CD4-positive, alpha-beta T cell treated with Interleukin-15 for 4 hours (primary cell): ENCODE results near the gene GAK.

Experiments
- DNase-seq: peaks from one replicate; pipeline ENCODE4 v3.0.0-alpha.2; 2020; ENCODE audit warnings: low spot score

The GAK gene

GRCh38 chr4:964346-965025 lies 32.4 kb upstream of the GAK start:
- no peak for DNase-seq

- no peak for DNase-seq
These were observed 31.4 kb upstream of the GAK start for GRCh38 chr4:963276-964225.

DNA sequence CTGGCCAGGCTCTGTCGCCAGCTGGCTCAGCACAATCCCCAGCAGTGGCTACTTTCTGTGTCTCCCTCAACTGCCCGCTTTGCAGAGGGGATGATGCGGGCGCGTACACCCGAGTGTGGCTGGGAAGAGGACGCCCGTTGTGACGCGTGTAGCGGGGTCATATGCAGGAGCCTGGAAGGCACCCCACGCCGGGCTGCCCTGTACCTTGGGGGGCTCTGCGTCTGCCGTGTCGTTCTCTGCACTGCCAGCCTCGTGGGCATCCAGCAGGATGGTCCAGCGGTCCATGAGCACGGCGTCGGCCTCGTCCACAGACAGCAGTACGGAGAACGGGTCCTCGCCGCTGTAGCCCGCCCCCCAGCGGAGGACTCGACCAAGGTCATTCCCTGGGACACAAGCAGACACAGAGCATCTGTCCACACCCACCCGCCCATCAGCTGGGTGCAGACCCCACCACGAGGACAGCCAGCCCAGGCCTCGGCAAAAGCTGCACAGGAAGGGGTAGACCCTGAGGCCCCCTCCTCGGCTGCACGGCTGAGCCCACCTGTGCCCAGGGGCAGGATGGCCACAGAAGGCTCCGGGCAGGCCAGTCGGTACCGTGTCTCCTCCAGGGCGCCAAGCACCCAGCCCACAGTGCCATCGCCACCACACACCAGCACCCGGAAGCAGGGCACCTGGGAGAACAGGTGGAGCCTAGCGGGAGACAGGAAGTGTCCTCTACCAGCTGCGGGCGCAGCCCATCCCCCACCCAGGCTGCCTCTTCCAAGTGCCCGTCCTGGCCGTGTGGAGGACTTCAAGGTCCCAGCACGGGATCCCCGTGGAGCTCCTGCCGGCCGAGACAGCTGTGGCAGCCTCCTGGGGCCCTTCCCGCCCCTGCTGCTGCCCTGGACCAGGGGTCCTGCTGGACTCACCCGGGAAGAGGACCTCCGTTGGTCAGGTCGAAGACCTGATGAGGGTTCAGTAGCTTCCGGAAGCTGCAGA lies 30.4 kb upstream of the GAK start:
- no peak for DNase-seq

- DNase-seq, result no peak
These were observed 29.5 kb upstream of the GAK start for GRCh38 chr4:961351-962230.

GRCh38 chr4:960636-961350 lies 28.7 kb upstream of the GAK start:
- DNase-seq, result no peak

DNA sequence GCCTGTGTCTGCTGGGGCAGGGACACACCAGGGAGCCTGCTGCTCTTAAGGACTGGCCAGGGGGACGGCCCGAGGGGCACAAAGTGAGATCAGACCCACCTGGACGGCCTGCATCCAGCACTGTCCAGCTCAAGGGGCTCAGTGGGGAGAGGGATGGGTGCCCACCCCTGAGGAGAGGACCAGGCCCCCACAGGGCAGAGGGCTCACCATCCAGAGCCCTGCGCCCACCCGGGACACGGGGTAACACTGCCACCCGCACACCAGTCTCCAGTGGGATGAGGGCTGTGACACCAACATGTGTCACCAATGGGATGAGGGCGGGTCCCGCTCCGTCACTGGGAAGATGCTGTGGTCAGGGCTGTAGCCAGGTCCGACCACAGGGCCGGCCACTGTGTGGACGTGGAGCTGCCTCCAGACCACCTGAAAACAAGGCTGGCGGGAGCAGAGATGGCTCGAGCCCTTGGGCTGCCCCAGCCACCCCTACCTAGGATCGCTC lies 28.1 kb upstream of the GAK start:
- DNase-seq, result no peak

DNA sequence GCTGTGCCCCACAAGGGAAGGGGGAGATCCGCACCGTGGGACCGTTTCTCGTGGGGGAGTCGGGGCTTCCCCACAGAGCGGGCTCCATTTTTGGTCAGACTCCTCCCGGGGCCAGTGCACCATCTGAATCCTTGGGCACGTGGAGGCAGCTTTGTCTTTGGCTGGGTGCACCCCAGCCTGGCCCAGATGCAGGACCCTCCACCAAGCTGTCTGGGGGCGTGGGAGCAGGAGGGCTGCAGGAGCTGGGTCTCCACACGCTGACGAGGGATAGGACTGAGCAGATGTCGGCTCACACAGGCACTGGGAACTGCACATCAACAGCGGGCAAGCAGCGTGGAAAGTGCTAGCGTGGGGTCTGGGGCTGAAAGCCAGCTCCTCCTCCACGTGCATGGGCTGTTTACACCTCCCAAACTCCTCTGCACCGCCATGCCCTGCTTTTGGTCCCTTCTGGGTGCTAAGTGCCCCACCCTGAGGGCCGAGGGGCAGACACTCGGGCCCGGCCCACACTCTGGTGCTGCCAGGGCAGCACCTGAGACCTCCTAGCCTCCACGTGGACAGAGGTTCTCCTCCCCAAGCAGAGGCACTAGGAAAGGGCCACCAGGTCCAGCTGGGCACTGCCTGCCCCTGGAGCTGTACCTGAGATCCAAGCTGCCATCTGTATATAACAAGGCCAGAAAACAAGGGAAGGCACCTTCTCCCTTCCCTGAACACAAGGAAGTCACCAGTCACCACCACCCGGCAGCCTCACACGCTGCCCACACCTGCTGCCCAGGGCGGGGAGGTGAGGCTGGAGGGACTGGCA lies 27.4 kb upstream of the GAK start:
- DNase-seq, result no peak

DNA sequence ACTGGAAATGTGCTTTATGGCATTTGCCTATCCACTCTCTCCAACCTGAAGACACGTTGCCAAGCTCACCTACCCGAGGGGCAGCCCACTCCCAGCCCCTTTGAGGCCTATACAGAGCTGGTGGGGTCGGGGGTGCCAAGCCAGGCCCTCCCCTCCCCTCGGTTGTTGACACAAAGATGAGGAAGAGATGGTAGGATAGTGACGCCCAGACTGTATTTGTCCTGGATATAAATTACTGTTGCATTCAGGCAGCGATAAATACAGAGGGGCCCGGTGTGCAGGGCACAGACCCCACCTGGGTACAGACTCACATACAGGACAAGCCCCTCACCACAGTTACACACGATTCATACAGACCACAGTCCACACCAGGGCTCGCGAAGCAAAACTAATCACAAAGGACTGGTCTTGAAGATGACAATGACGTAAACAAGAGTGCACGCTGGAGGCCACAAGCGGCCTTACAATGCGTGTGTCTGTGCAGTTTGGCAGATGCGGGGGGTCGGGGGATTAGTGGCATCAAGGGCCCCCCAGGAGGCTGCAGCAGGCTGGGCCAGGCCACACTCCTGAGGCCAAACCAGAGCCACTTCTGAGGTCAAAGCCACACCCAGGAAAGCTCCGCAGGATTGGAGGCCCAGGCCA lies 26.7 kb upstream of the GAK start:
- no peak for DNase-seq

DNA sequence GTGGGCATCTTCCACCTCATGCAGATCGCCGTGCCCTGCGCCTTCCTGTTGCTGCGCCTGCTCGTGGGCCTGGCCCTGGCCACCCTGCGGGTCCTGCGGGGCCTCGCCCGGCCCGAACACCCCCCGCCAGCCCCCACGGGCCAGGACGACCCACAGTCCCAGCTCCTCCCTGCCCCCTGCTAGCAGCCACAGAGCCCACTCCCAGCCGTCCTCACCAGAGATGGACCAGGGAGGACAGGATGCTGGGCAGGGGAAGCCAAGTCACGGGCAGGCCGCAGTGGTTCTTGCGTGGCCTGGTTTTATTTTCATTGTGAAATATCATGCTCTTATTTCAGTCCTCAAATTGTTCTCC lies 26.2 kb upstream of the GAK start:
- no peak for DNase-seq

DNA sequence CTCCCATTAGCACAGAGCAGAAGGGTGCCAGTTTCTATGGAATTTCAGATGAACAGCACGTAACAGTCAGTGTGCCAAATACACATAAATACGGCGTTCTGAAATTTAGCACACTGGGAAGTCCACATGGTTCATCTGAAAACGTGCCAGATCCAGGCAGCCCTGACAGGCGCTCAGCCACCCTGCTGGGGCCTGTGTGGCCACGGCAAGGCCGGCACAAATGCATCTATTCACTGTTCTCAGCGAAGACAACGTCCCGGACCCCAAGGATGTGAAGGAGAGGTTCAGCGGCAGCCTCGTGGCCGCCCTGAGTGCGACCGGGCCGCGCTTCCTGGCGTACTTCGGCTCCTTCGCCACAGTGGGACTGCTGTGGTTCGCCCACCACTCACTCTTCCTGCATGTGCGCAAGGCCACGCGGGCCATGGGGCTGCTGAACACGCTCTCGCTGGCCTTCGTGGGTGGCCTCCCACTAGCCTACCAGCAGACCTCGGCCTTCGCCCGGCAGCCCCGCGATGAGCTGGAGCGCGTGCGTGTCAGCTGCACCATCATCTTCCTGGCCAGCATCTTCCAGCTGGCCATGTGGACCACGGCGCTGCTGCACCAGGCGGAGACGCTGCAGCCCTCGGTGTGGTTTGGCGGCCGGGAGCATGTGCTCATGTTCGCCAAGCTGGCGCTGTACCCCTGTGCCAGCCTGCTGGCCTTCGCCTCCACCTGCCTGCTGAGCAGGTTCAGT lies 25.6 kb upstream of the GAK start:
- DNase-seq, result no peak

GRCh38 chr4:957231-957580 lies 25.1 kb upstream of the GAK start:
- no peak for DNase-seq

DNA sequence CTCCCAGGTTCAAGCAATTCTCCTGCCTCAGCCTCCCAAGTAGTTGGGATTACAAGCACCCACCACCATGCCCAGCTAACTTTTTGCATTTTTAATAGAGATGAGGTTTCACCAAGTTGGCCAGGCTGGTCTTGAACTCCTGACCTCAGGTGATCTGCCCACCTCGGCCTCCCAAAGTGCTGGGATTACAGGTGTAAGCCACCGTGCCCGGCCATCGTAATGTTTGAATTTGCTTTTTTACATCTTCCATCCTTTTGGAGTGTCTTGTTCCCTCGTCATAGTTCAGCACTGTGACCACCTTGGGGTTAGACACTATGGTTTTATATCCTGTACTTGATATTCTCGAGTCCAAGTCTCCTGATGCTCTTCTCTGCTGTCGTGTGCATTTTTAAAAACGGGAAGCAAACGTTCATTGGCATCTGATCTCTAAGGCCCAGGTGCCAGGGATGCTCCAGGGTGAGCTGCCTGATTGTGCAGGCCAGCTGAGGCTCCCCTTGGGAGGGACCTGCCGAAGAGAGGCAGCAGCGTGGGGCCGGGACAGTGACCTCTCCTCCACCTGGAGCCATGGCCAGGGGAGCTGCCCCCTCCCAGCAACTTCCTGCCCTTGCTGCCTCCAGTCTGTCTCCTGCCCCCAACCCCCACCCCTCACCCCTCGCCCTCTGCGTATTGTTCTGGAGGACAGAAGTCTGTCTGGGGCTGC lies 24.6 kb upstream of the GAK start:
- no peak for DNase-seq

DNA sequence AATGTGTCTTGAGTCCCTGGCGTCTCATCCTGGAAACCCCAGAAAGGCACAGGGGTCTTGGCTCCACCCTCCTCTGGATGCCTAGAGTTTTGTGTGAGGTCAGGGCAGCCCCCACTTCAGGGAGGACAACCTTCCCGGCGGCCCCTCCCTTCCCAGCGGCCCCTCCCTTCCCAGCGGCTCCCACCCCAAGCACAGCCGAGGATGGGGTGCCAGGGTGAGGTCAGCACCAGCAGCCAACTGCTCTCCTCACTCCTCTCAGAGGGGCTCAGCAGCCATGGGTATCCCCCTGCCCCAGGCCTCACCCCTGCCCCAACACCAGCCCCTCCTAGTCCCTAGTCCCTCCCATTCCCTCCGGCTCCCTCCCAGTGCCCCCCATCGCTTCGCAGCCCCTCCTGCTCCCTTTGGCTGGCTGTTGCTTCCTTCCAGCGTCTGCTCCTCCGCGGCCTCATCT lies 23.8 kb upstream of the GAK start:
- DNase-seq, result no peak

DNA sequence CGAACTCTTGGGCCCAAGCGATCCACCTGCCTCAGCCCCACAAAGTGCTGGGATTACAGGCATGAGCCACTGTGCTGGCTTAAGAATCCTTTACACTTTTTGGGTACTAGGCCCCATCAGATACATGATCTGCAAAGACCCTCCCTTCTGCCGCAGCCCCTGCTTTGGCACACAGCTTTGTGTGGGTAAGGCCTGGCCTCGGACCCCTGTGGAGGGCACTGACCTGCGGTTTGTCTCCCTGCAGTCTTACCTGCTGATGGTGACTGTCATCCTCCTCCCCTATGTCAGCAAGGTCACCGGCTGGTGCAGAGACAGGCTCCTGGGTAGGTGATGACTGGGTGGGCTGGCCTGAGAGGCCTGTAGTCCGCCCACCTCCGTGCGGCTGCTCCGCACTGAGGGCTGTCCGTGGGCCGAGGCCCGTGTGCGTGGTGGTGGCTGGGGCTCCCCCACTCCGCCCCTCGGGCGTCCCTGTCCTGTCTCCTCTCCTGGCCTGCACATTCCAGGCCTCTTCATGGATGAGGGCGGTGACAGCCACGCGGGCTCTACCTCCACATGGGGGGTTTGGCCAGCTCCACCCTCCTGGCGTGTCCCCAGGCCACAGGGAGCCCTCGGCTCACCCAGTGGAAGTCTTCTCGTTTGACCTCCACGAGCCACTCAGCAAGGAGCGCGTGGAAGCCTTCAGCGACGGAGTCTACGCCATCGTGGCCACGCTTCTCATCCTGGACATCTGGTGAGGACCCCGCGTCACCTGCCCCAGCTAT lies 23.2 kb upstream of the GAK start:
- no peak for DNase-seq

DNA sequence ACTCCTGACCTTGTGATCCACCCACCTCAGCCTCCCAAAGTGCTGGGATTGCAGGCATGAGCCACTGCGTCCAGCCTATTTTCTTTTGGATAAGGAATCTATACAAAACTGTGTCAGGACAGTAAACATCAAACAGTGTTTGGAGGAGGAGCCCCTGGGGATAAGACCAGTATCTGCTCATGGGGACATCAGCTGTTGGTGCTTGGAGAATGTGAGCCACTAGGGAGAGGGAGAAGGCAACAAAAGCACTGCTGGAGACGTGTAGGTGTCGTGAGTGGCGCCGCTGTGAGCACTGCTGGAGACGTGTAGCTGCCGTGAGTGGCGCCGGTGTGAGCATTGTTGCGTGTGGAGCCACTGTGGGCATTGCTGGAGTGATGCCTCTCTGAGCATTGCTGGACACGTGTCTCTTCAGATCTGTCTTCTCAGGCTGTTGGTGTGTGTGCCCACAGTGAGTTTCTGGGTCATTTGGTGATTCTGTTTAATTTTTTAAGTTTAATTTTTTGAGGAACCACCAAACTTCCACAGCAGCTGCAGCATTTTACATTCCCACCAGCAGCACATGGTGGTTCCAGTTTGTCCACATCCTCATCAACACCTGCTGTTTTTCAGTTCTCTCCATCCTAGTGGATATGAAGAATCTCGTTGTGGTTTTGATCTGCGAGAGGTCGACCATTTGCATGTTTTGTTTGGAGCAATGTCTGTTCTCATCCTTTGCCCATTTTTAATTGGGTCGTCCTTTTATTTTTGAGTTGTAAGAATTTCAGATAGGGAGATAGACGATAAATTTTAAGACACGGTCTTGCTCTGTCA lies 22.3 kb upstream of the GAK start:
- no peak for DNase-seq

DNA sequence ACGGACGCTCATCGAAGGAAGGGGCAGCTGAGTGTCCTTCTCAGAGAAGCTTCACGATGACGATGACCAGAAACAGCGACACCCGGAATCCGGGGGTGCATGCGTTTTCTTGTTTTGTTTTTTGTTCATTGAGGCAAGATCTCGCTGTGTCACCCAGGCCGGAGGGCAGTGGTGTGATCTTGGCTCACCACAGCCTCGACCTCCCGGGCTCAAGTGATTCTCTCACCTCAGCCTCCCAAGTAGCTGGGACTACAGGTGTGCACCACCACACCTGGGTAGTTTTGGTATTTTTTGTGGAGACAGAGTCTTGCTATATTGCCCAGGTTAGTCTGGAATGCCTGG lies 21.4 kb upstream of the GAK start:
- DNase-seq, result no peak
